GM21381 (cell line): ENCODE measurements around the gene IGF1R.

Experiments
- ATAC-seq: cut with Tn5 transposase; IDR thresholded peaks from one replicate; pipeline ENCODE4 v1.9.1; 2021; ENCODE audit warnings: mild to moderate bottlenecking, moderate library complexity; ENCODE audit not compliant: unreplicated experiment

The IGF1R gene

GRCh38 chr15:98738689-98739401 lies 90.5 kb downstream of the IGF1R start:
- no peak for ATAC-seq

GRCh38 chr15:98740295-98740694 lies 92.0 kb downstream of the IGF1R start:
- ATAC-seq: no peak

- no peak for ATAC-seq
These were observed 92.6 kb downstream of the IGF1R start for GRCh38 chr15:98740963-98741362.

DNA sequence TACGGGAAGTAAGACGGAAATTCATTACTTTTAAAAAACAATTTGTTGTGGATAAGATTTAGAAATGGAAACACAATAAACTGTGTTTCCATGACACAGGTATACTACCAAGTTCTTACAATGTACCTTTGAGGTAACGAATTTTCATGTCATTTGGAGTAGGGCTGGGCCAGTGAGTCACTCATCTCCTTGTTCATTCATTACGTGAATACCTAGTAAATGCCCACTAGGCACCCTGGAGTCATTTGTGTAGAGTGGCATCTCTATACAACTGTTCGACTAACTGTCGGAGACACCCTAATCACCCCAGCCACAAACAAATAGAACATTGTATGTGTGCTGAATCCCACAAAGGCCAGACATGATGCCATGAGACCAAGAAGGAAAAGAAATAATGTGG lies 94.8 kb downstream of the IGF1R start:
- no peak for ATAC-seq

DNA sequence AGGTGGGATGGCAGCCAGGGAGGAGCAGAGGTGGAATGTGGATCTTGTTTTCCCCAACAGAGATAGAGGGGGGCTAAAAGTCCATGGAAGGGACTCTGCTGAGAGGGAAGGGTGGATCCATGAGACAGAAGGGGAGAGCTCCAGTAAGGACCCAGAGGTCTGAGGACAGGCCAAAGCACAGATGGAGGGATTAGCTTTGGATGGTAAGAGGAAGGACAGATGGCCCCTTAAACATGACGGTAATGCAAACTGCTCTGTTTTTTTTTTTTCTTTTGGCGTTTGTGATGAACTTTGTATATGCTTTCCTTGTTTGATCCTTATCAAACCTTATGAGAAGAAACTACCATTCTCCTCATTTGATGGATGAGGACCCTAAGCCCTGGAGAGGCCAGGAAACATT lies 96.2 kb downstream of the IGF1R start:
- no peak for ATAC-seq

DNA sequence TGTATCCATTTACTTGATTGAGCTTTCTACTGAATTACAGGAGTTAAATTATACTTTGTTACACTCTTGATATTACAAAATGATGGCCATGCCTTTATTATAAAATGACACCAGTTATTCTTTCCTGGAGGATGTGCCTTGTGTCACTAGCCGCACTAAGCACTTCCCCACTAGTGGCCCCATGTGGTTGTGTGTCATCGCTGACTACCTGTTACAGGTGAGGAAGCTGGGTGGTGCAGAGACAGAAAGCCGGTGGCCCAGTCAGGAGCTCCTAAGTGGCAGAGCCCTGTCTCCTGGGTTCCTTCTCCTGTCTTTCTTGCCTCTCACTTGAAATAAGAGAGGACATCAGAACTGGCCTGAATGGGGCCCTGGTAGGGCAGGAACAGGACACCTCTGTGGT lies 96.8 kb downstream of the IGF1R start:
- no peak for ATAC-seq

DNA sequence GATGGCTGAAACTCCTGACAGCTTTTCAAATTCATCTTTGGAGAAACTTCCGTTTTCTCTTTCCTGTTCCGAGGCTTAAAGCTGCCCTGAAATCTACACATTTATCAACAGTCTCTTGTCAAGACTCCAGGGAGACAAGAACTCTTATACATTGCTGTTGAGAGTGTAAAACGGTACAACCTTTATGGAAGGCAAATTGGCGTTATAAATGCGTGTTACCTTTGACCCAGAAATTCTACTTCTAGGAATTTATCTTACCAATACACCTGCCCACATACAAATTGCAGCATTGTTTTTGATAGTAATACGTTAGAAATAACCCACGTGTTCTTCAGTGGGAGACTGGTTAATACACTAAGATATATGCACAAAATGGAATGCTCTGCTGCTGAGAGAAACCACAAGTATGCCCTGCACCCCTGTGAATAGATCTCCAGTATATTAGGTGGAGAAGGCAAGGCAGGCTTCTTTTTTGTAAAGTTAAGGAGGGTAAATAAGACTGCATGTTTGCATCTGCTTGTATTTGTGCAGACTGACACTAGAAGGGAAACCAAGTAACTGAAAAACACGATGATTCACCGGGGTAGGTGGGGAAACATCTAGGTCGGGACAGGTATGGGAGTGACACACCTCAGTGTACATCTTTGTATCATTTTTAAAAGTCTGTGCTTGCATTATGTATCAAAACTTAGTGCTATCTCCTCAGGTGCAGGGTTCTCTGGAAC lies 97.5 kb downstream of the IGF1R start:
- ATAC-seq: no peak

DNA sequence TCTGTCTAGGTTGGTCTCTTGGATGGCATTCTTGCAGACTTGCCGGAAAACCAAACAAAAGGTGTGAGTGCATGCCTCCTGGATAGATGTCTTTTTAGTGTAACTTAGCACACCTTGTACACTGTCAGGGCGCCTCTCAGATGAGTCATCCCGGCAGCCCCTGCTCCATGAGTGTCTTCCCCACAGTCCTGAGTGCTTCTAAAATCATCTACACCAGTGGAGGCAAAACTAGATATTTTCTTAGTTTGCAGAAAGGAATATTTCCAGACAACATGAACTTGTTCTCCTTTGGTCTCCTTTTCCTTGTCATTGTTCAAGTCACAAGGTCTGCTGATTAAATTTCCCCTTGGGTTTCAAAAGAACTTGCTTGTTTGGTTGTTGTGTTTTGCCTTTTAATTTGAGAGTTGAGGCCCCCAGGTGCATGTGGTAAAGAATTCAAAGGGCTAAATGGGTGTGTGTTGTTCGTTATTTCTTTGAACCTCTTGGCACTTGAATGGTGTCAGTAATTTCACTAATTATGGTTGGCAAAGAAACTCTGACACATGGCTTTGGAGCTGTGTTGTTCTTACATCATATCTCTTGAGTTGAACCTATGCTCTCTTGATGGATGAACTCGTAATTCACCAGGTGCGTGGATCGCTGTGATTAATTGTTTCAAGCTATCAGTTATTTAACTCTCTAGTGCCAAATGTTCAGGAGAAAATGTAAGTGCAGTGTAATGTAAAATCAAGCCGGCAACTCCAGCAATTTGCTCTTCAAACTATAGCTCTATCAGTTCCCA lies 98.2 kb downstream of the IGF1R start:
- ATAC-seq: no peak

GRCh38 chr15:98751767-98752166 lies 103.4 kb downstream of the IGF1R start:
- no peak for ATAC-seq

- ATAC-seq: no peak
These were observed 105.7 kb downstream of the IGF1R start for GRCh38 chr15:98753726-98754656.

- no peak for ATAC-seq
These were observed 106.3 kb downstream of the IGF1R start for GRCh38 chr15:98754657-98755022.

GRCh38 chr15:98755138-98755537 lies 106.8 kb downstream of the IGF1R start:
- no peak for ATAC-seq

DNA sequence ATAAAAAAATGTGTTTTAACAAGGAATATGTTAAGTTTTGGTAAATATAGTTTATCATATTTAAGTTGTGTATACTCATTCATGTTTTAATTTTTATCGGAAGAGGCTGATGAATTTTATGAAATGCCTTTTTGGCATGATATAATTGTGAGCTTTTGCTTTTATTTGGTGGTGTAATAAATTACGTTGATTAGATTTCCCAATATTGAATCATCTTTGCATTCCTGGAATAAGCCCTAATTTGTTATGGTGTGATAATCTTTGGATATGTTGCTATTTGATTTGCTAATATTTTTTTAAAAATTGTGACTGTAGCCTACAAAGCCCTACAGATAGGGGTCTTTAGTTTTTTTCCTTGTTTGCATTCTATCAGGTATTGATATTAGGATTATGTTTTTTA lies 107.4 kb downstream of the IGF1R start:
- no peak for ATAC-seq

- ATAC-seq: no peak
These were observed 109.9 kb downstream of the IGF1R start for GRCh38 chr15:98758224-98758623.

- ATAC-seq: no peak
These were observed 110.9 kb downstream of the IGF1R start for GRCh38 chr15:98759277-98759676.

DNA sequence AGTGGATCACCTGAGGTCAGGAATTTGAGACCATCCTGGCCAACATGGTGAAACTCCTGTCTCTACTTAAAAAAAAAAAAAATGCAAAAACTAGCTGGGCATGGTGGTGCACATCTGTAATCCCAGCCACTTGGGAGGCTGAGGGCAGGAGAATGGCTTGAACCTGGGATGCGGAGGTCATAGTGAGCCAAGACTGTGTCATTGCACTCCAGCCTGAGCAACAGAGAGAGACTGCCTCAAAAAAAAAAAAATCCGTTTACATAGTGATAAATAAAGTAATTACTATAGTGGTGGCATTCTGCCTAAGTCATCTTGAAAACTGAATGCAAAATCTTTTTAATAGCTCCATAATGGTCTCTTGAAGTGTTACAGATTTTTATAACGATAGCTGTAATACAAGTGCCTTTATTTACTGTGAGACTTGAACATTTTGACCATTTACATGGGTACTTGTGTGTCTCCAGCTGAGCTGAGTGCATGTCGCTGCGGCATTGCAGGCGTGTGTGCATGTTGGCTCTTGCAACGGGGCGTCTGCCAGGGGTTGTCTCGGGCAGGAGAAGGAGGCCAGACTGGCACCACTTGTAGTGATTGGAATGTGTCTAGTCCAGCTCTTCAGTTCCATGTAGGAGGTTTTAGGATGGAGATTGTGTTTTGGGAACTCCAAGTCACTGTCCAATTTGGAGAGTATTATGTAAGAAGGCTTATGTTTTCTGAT lies 111.9 kb downstream of the IGF1R start:
- ATAC-seq: no peak

DNA sequence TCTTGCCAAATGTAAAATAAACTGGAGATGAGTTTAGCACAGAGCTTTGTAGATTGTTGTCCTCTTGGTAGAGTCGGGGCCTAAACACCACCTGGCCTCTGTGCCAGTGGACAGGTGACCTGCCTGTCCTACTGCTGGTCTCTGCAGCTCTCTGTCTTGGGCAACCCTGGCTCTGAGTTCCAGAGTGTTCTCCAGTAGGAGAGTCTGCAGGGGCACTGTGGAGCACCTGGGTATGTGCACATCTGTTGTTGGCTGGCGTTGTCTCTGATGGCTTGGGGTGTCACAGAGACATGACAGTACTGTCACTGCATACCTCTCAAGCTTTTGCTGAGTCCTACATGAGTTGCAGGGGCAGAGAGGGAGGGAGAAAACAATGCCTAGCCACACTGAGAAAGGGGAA lies 112.6 kb downstream of the IGF1R start:
- no peak for ATAC-seq

GRCh38 chr15:98763179-98763578 lies 114.8 kb downstream of the IGF1R start:
- no peak for ATAC-seq

DNA sequence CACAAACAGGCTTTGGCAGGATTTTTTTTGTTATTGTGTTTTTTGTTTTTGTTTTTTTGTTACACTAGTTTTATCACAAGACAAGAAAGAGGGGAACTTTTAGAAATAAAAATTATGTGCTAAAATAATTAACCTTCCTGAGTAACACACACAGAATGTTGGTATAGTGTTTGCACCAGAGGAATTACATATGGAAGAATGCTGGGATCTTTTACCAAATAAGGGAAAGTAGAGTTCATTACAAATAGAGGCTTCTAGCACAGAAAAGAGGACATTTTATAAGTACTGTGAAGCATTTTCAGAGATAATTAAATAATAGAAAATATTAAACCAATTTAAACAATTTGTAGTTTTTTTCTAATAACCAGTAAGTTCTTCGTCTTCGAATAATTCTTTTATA lies 116.0 kb downstream of the IGF1R start:
- no peak for ATAC-seq

- no peak for ATAC-seq
These were observed 117.3 kb downstream of the IGF1R start for GRCh38 chr15:98765610-98766009.
